GM12874 (cell line): ENCODE results near the gene P3H2.

Source experiments
- CTCF ChIP-seq: IDR thresholded peaks from 2 replicates; pipeline ENCODE4 v1.5.1; 2011; ENCODE audit warnings: low read depth, mild to moderate bottlenecking, control low read depth, low read length, moderate library complexity; ENCODE audit not compliant: insufficient read depth

Gene P3H2

GRCh38 chr3:189944285-189945145, 176.2 kb downstream of the P3H2 start:
- TF ChIP-seq CTCF, result no peak

GRCh38 chr3:189942948-189943347, 177.7 kb downstream of the P3H2 start:
- TF ChIP-seq CTCF, result no peak

GRCh38 chr3:189941679-189942078, 179.0 kb downstream of the P3H2 start:
- TF ChIP-seq CTCF, result no peak

GRCh38 chr3:189941125-189941524, 179.6 kb downstream of the P3H2 start:
- no peak for TF ChIP-seq CTCF

- no peak for TF ChIP-seq CTCF
Measured at GRCh38 chr3:189937302-189938127, 183.2 kb downstream of the P3H2 start.

- no peak for TF ChIP-seq CTCF
Measured at GRCh38 chr3:189936201-189936945, 184.3 kb downstream of the P3H2 start.
